Measurements from ENCODE around the gene ADGRL1. TPM values are rescaled to one million over a fixed set of nuclear protein-coding genes. Genes with fewer than 3 reads are reported as not detected.

ADGRL1 gene
- total RNA-seq, 2 experiments from 2014 or later = 8.4 to 10.9 TPM

DNA sequence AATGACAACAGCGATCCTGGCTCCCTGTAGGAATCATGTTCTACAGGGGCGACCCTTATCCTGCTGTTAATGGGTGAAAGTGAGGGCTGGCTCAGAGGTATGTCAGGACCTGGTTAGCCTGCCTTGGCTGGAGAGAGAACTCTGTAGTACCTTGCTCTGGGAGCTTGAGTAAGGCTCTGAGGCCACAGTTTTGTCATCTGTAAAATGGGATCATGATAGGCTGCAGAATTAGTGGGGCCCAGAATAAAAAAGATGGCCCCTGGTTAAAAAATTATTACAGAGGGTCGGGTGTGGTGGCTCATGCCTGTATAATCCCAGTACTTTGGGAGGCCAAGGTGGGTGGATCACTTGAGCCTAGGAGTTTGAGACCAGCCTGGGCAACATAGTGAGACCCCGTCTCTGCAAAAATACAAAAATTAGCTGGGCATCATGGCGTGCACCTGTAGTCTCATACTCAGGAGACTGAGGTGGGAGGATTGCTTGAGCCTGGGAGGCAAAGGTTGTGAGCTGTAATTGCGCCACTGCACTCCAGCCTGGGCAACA, 104.9 kb downstream of the ADGRL1 start:
- ChIA-PET POLR2A (no interaction called here), CTCF (interaction anchor here (0.9 kb wide), 1 partner anchor 13 kb away, joined by 3 read pairs; no protein-coding TSS in a partner anchor)
- H3K4me1 Mint-ChIP-seq (ENCODE audit: low read depth) = no peaks in the 10 kb centered on the region
- no peaks in the 10 kb centered on the region for H3K9me3 Mint-ChIP-seq
- no peak overlapping the region for H3K4me3 Mint-ChIP-seq
- intact Hi-C loops (cut with micrococcal nuclease) = no loop called here
- DNase-seq = no peak
- H3K27me3 Mint-ChIP-seq = no peaks in the 10 kb centered on the region
- peaks cover 17% of the 10 kb centered on the region for H3K36me3 Mint-ChIP-seq
- H3K27ac Mint-ChIP-seq = no peak overlapping the region

Other genes starting within 250 kb of the ADGRL1 start
- 10 to 100 TPM; 14.4 to 15.2 TPM for gene RFX1, start 199.8 kb downstream of the ADGRL1 start, total RNA-seq
- not detected for gene RLN3, start 178.0 kb downstream of the ADGRL1 start, total RNA-seq
- 10 to 100 TPM; 61.9 to 62.0 TPM for gene IL27RA, start 174.4 kb downstream of the ADGRL1 start, total RNA-seq
- not detected for gene PALM3, start 144.1 kb downstream of the ADGRL1 start, total RNA-seq
- gene MISP3, start 133.4 kb downstream of the ADGRL1 start, total RNA-seq = 1 to 10 TPM; 2.4 to 2.5 TPM
- not detected for gene C19orf67, start 120.4 kb downstream of the ADGRL1 start, total RNA-seq
- 10 to 100 TPM; 74.5 to 77.6 TPM for gene SAMD1, start 115.4 kb downstream of the ADGRL1 start, total RNA-seq
- gene PRKACA, start 88.4 kb downstream of the ADGRL1 start, total RNA-seq = 10 to 100 TPM; 64.3 to 65.6 TPM
- 10 to 100 TPM; 67.7 to 70.8 TPM for gene ASF1B, start 69.6 kb downstream of the ADGRL1 start, total RNA-seq
- gene ADGRE5, start 175.3 kb upstream of the ADGRL1 start, total RNA-seq = 100 to 1,000 TPM; 202 to 206 TPM
- gene DDX39A, start 213.2 kb upstream of the ADGRL1 start, total RNA-seq = 100 to 1,000 TPM; 200 to 204 TPM
- gene PKN1, start 227.1 kb upstream of the ADGRL1 start, total RNA-seq = 100 to 1,000 TPM; 188 to 207 TPM